ENCODE results near the gene POGZ. TPM values are rescaled to one million over a fixed set of nuclear protein-coding genes. Genes with fewer than 3 reads are reported as not detected.

POGZ gene, protein sequence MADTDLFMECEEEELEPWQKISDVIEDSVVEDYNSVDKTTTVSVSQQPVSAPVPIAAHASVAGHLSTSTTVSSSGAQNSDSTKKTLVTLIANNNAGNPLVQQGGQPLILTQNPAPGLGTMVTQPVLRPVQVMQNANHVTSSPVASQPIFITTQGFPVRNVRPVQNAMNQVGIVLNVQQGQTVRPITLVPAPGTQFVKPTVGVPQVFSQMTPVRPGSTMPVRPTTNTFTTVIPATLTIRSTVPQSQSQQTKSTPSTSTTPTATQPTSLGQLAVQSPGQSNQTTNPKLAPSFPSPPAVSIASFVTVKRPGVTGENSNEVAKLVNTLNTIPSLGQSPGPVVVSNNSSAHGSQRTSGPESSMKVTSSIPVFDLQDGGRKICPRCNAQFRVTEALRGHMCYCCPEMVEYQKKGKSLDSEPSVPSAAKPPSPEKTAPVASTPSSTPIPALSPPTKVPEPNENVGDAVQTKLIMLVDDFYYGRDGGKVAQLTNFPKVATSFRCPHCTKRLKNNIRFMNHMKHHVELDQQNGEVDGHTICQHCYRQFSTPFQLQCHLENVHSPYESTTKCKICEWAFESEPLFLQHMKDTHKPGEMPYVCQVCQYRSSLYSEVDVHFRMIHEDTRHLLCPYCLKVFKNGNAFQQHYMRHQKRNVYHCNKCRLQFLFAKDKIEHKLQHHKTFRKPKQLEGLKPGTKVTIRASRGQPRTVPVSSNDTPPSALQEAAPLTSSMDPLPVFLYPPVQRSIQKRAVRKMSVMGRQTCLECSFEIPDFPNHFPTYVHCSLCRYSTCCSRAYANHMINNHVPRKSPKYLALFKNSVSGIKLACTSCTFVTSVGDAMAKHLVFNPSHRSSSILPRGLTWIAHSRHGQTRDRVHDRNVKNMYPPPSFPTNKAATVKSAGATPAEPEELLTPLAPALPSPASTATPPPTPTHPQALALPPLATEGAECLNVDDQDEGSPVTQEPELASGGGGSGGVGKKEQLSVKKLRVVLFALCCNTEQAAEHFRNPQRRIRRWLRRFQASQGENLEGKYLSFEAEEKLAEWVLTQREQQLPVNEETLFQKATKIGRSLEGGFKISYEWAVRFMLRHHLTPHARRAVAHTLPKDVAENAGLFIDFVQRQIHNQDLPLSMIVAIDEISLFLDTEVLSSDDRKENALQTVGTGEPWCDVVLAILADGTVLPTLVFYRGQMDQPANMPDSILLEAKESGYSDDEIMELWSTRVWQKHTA (N-terminal part only)
- 10 to 100 TPM; 29.3 to 87.3 (median 57.3) TPM for total RNA-seq

DNA sequence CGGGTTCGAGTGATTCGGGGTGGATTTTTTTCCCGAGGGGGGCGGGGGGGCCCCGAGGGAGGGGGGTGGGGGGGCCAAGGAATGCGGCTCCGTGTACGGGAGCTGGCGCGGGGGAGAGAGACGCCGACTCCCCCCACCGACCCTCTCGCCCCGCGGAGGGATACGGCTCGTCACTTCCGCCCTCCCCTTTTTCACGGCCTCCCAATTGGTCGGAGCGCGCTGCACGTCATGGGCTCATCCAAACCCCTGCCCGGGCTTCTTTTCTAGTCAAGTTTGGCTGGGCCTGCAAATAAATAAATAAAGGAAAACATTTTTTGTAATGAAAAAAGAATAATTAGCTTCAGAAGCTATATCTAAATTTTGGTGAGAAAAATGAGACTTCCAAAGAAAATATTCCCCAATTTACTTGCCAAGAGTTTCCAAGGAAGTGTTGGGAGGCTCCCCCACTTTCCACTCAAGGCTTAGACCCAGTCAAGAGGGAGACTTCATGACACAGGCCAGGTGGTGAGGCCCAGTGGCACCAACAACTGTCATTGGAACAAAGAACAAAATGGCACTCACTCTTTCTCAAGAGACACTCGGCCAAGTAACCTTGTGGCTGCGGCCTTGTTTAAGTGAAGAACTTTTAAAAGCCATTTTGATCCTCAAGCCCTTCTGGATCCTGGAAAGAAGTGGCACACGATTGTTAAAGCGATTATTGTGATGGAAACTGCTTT, at the start of gene POGZ:
POGZ (minus strand) TSS at position 164 of the 716 bp plus-strand sequence. CDS start 17,290 bp downstream, outside the sequence.
- no peaks in the 10 kb centered on the region for H3K27me3 ChIP-seq

DNA sequence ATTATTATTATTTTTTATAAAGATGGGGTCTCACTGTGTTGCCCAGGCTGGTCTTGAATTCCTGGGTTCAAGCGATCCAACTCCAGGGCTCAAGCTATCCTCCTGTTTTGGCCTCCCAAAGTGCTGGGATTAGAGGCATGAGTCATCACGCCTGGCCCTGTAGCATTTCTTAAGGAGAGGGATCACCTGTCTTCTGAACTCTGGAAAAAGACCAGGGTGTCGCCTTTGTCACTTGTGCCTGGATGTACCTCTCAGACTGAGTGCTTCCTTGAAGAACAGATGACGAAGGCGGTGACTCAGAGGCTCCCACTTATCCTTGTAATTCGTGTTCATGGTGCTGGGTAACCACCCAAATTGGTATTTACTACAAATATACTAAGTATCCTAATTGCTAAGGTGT, 49.5 kb upstream of the POGZ start:
- Histone ChIP-seq H3K27me3 (no peaks in the 10 kb centered on the region), H3K9me3 (no peaks in the 10 kb centered on the region), H3K27ac (no peak overlapping the region), H3K36me3 (no peaks in the 10 kb centered on the region), H3K4me3 (no peak overlapping the region), H3K4me1 (peaks cover 34% of the 10 kb centered on the region)
- WGBS: 78% methylated on average over 6 of the region's 6 CpGs
- TF ChIP-seq POLR2AphosphoS5 (IDR thresholded peaks at IDR 0.05) (no peak), EP300 (IDR thresholded peaks at IDR 0.05) (no peak), POLR2A (IDR thresholded peaks at IDR 0.05) (no peak)
- TF ChIP-seq, protein P1, sequence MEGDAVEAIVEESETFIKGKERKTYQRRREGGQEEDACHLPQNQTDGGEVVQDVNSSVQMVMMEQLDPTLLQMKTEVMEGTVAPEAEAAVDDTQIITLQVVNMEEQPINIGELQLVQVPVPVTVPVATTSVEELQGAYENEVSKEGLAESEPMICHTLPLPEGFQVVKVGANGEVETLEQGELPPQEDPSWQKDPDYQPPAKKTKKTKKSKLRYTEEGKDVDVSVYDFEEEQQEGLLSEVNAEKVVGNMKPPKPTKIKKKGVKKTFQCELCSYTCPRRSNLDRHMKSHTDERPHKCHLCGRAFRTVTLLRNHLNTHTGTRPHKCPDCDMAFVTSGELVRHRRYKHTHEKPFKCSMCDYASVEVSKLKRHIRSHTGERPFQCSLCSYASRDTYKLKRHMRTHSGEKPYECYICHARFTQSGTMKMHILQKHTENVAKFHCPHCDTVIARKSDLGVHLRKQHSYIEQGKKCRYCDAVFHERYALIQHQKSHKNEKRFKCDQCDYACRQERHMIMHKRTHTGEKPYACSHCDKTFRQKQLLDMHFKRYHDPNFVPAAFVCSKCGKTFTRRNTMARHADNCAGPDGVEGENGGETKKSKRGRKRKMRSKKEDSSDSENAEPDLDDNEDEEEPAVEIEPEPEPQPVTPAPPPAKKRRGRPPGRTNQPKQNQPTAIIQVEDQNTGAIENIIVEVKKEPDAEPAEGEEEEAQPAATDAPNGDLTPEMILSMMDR (IDR thresholded peaks at IDR 0.05): no peak
- no peak for DNase-seq (ENCODE audit: low spot score in 2 of 2)

More for the DNA sequence above, at the start of gene POGZ:
- peak within 1 kb of the TSS; percentile 94 for H3K27ac ChIP-seq
- peak; percentile 98 for DNase-seq (ENCODE audit: low spot score in 2 of 2)
- H3K4me1 ChIP-seq: peaks cover 22% of the 10 kb centered on the region
- no peaks in the 10 kb centered on the region for H3K36me3 ChIP-seq
- no peaks in the 10 kb centered on the region for H3K9me3 ChIP-seq
- H3K4me3 ChIP-seq: peak within 1 kb of the TSS; percentile 64
- WGBS: 14% methylated on average over 27 of the region's 30 CpGs
- peak in 2 of 3 donors; percentile 90 to 94 for TF ChIP-seq POLR2AphosphoS5 (IDR thresholded peaks at IDR 0.05)
- TF ChIP-seq, protein P1 (IDR thresholded peaks at IDR 0.05): no peak
- TF ChIP-seq EP300 (IDR thresholded peaks at IDR 0.05): no peak
- TF ChIP-seq POLR2A (IDR thresholded peaks at IDR 0.05): no peak

DNA sequence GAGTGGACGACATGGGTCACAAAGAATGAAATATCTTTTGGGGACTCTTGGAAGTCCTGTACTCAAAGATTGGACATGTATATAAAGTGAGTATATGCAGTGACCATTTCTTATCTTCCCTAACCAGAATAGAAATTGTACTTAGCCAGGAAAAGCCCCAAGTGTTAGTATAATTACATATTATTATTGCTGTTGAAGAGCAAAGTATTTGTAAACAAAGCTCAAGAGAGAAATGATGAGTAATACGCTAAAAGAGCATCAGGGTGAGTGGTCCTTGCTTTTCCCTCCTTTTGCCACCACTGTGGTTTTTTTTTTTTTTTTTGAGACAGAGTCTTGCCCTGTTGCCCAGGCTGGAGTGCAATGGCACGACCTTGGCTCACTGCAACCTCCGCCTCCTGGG, 45.5 kb upstream of the POGZ start:
- H3K4me3 ChIP-seq: no peak overlapping the region
- H3K27me3 ChIP-seq: no peaks in the 10 kb centered on the region
- H3K4me1 ChIP-seq: no peaks in the 10 kb centered on the region
- 87% methylated on average over 4 of the region's 4 CpGs for WGBS
- no peaks in the 10 kb centered on the region for H3K36me3 ChIP-seq
- no peak overlapping the region for H3K27ac ChIP-seq
- DNase-seq (ENCODE audit: low spot score in 2 of 2): no peak
- H3K9me3 ChIP-seq: no peaks in the 10 kb centered on the region
- TF ChIP-seq POLR2AphosphoS5 (IDR thresholded peaks at IDR 0.05) (no peak), EP300 (IDR thresholded peaks at IDR 0.05) (no peak), POLR2A (IDR thresholded peaks at IDR 0.05) (no peak)
- TF ChIP-seq, protein P1 (IDR thresholded peaks at IDR 0.05): no peak

DNA sequence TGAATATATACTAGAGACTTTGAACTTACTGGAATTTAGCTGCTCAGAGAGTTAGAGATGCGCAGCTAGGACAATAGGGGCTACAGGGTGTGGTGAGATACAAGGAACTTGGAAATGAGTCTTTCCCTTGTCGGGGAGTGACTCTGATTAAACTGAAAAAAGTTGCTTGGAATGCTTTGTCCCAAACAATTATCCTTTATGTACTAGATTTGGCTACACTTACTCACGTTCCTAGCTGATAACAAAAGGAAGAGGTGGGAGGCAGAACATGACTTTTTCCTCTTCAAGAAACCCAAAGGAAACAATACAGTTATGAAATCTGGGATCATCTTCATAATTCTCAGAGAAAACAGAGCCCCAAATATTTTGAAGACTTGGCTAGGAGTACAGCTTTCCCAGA, 45.0 kb upstream of the POGZ start:
- no peak overlapping the region for H3K27ac ChIP-seq
- no peak overlapping the region for H3K4me3 ChIP-seq
- WGBS: 49% methylated on average over 3 of the region's 3 CpGs
- DNase-seq (ENCODE audit: low spot score in 2 of 2): no peak
- H3K36me3 ChIP-seq: no peaks in the 10 kb centered on the region
- no peaks in the 10 kb centered on the region for H3K27me3 ChIP-seq
- H3K4me1 ChIP-seq: no peaks in the 10 kb centered on the region
- TF ChIP-seq POLR2AphosphoS5 (IDR thresholded peaks at IDR 0.05) (no peak), EP300 (IDR thresholded peaks at IDR 0.05) (no peak), POLR2A (IDR thresholded peaks at IDR 0.05) (no peak)
- TF ChIP-seq, protein P1 (IDR thresholded peaks at IDR 0.05): no peak
- H3K9me3 ChIP-seq: no peaks in the 10 kb centered on the region

Measured in suprapubic skin (tissue), 4 donors.